ENCODE data around the gene GAB1. TPM values are rescaled to one million over a fixed set of nuclear protein-coding genes. Genes with fewer than 3 reads are reported as not detected.
A peak's percentile ranks its signal among the peaks of the same experiment; 100 is the strongest.

Gene GAB1
- total RNA-seq, 1 experiment from 2014 or later: 46.9 TPM

GRCh38 chr4:143506031-143506430 lies 169.4 kb downstream of the GAB1 start:
- ChIA-PET CTCF (no interaction called here), POLR2A (no interaction called here)
- no peaks in the 10 kb centered on the region for H3K9me3 ChIP-seq
- no peaks in the 10 kb centered on the region for H3K27me3 ChIP-seq (replicated peaks; ENCODE audit: control insufficient read depth, insufficient read depth, low read length)
- no peak for DNase-seq
- H3K27ac Mint-ChIP-seq (ENCODE audit: unreplicated experiment): no peak overlapping the region
- H3K9me3 Mint-ChIP-seq (ENCODE audit: unreplicated experiment): no peaks in the 10 kb centered on the region
- BruUV-seq (replicated peaks): no TSS peak
- H3K36me3 ChIP-seq (ENCODE audit: control insufficient read depth, insufficient read depth, low read length): no peaks in the 10 kb centered on the region
- no peaks in the 10 kb centered on the region for H3K4me1 ChIP-seq
- TF ChIP-seq, protein P1, sequence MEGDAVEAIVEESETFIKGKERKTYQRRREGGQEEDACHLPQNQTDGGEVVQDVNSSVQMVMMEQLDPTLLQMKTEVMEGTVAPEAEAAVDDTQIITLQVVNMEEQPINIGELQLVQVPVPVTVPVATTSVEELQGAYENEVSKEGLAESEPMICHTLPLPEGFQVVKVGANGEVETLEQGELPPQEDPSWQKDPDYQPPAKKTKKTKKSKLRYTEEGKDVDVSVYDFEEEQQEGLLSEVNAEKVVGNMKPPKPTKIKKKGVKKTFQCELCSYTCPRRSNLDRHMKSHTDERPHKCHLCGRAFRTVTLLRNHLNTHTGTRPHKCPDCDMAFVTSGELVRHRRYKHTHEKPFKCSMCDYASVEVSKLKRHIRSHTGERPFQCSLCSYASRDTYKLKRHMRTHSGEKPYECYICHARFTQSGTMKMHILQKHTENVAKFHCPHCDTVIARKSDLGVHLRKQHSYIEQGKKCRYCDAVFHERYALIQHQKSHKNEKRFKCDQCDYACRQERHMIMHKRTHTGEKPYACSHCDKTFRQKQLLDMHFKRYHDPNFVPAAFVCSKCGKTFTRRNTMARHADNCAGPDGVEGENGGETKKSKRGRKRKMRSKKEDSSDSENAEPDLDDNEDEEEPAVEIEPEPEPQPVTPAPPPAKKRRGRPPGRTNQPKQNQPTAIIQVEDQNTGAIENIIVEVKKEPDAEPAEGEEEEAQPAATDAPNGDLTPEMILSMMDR (IDR thresholded peaks at IDR 0.05; ENCODE audit: insufficient read depth in 1 of 2, low read depth in 1 of 2, low read length in 1 of 2, severe bottlenecking in 1 of 2, unreplicated experiment in 1 of 2): no peak
- no peaks in the 10 kb centered on the region for H3K4me1 Mint-ChIP-seq (ENCODE audit: low read depth, unreplicated experiment)
- H3K36me3 Mint-ChIP-seq (ENCODE audit: insufficient read depth, unreplicated experiment): no peaks in the 10 kb centered on the region
- intact Hi-C loops (cut with micrococcal nuclease; ENCODE audit: unreplicated experiment): no loop called here
- no peak overlapping the region for H3K4me3 Mint-ChIP-seq (ENCODE audit: unreplicated experiment)
- no peaks in the 10 kb centered on the region for H3K27me3 Mint-ChIP-seq (ENCODE audit: insufficient read depth, unreplicated experiment)
- H3K4me3 ChIP-seq (ENCODE audit: low read depth, low read length): no peak overlapping the region

GRCh38 chr4:143511906-143512305 lies 175.2 kb downstream of the GAB1 start:
- H3K4me1 ChIP-seq: 0 out of 2 replicates have a peak, but pooled peaks cover 10% of the 10 kb centered on the region
- no peaks in the 10 kb centered on the region for H3K9me3 ChIP-seq
- no peaks in the 10 kb centered on the region for H3K36me3 ChIP-seq (ENCODE audit: control insufficient read depth, insufficient read depth, low read length)
- Mint-ChIP-seq H3K27ac (ENCODE audit: unreplicated experiment) (no peak overlapping the region), H3K36me3 (ENCODE audit: insufficient read depth, unreplicated experiment) (peaks cover 27% of the 10 kb centered on the region), H3K9me3 (ENCODE audit: unreplicated experiment) (no peaks in the 10 kb centered on the region), H3K4me3 (ENCODE audit: unreplicated experiment) (no peak overlapping the region), H3K27me3 (ENCODE audit: insufficient read depth, unreplicated experiment) (no peaks in the 10 kb centered on the region), H3K4me1 (ENCODE audit: low read depth, unreplicated experiment) (peaks cover 6% of the 10 kb centered on the region)
- BruUV-seq (replicated peaks): no TSS peak
- no peaks in the 10 kb centered on the region for H3K27me3 ChIP-seq (replicated peaks; ENCODE audit: control insufficient read depth, insufficient read depth, low read length)
- CTCF ChIA-PET: interaction anchor here (1.0 kb wide), 1 partner anchor 304 kb away, joined by 5 read pairs; no protein-coding TSS in a partner anchor
- intact Hi-C loops (cut with micrococcal nuclease; ENCODE audit: unreplicated experiment): loop anchor here (2.0 kb wide), 1 partner anchor 417 kb away; no protein-coding TSS in a partner anchor
- POLR2A ChIA-PET: no interaction called here
- H3K4me3 ChIP-seq (ENCODE audit: low read depth, low read length): no peak overlapping the region
- no peak for DNase-seq
- TF ChIP-seq, protein P1 (IDR thresholded peaks at IDR 0.05; ENCODE audit: insufficient read depth in 1 of 2, low read depth in 1 of 2, low read length in 1 of 2, severe bottlenecking in 1 of 2, unreplicated experiment in 1 of 2): no peak

GRCh38 chr4:143512978-143513313 lies 176.3 kb downstream of the GAB1 start:
- Histone ChIP-seq H3K4me1 (0 out of 2 replicates have a peak, but pooled peaks cover 10% of the 10 kb centered on the region), H3K27me3 (replicated peaks; ENCODE audit: control insufficient read depth, insufficient read depth, low read length) (no peaks in the 10 kb centered on the region), H3K4me3 (ENCODE audit: low read depth, low read length) (peak overlapping the region; percentile 97), H3K9me3 (no peaks in the 10 kb centered on the region), H3K36me3 (ENCODE audit: control insufficient read depth, insufficient read depth, low read length) (no peaks in the 10 kb centered on the region)
- Mint-ChIP-seq H3K4me3 (ENCODE audit: unreplicated experiment) (peak overlapping the region; percentile 96), H3K27me3 (ENCODE audit: insufficient read depth, unreplicated experiment) (no peaks in the 10 kb centered on the region), H3K36me3 (ENCODE audit: insufficient read depth, unreplicated experiment) (peaks cover 31% of the 10 kb centered on the region), H3K4me1 (ENCODE audit: low read depth, unreplicated experiment) (peaks cover 6% of the 10 kb centered on the region), H3K9me3 (ENCODE audit: unreplicated experiment) (no peaks in the 10 kb centered on the region), H3K27ac (ENCODE audit: unreplicated experiment) (peak overlapping the region; percentile 96)
- intact Hi-C loops (cut with micrococcal nuclease; ENCODE audit: unreplicated experiment): loop anchor here (1.0 to 2.0 kb wide), 3 partner anchors 46 to 418 kb away; partner anchors contain the start of gene USP38
- ChIA-PET CTCF (interaction anchor here (1.0 kb wide), 1 partner anchor 306 kb away, joined by 5 read pairs; no protein-coding TSS in a partner anchor), POLR2A (interaction anchor here (0.5 to 1.0 kb wide), 5 partner anchors 11 to 328 kb away, joined by 3 to 6 read pairs (median 4); partner anchors contain the start of gene USP38)
- BruUV-seq (replicated peaks): no TSS peak
- DNase-seq: no peak
- TF ChIP-seq, protein P1 (IDR thresholded peaks at IDR 0.05; ENCODE audit: insufficient read depth in 1 of 2, low read depth in 1 of 2, low read length in 1 of 2, severe bottlenecking in 1 of 2, unreplicated experiment in 1 of 2): no peak
